Thymus (tissue), 11 donors: ENCODE measurements around the gene HEPACAM. TPM values are rescaled to one million over a fixed set of nuclear protein-coding genes. Genes with fewer than 3 reads are reported as not detected.

Source experiments
- DNase-seq, 9 donors: peaks; one replicate each; pipeline ENCODE4 v3.0.0-alpha.2; 2013; ENCODE audit warnings: low spot score in 9 of 9, low read depth in 6 of 9, missing footprints in 1 of 9
- H3K27ac ChIP-seq, 2 donors: one replicate each; pipeline ENCODE4 v1.5.1; 2013; ENCODE audit warnings: control low read depth in 1 of 2, low read depth in 1 of 2, low read length in 1 of 2, mild to moderate bottlenecking in 1 of 2, moderate library complexity in 1 of 2
- H3K27me3 ChIP-seq, 2 donors: one replicate each; pipeline ENCODE4 v1.5.1; 2013; ENCODE audit warnings: low read length in 1 of 2; ENCODE audit not compliant: control insufficient read depth in 2 of 2, insufficient read depth in 1 of 2
- H3K36me3 ChIP-seq, 2 donors: one replicate each; pipeline ENCODE4 v1.5.1; 2013; ENCODE audit warnings: low read length in 1 of 2, mild to moderate bottlenecking in 1 of 2, moderate library complexity in 1 of 2; ENCODE audit not compliant: control insufficient read depth in 2 of 2, insufficient read depth in 2 of 2
- H3K4me1 ChIP-seq, 2 donors: one replicate each; pipeline ENCODE4 v1.5.1; 2013; ENCODE audit warnings: low read length in 2 of 2; ENCODE audit not compliant: control insufficient read depth in 2 of 2, insufficient read depth in 2 of 2
- H3K4me3 ChIP-seq, 2 donors: one replicate each; pipeline ENCODE4 v1.5.1; 2013; ENCODE audit warnings: low read length in 2 of 2, control low read depth in 1 of 2, mild to moderate bottlenecking in 1 of 2
- H3K9me3 ChIP-seq, 2 donors: one replicate each; pipeline ENCODE4 v1.5.1; 2013; ENCODE audit warnings: low read length in 1 of 2, mild to moderate bottlenecking in 1 of 2; ENCODE audit not compliant: control insufficient read depth in 2 of 2, insufficient read depth in 1 of 2
- WGBS: extraction: QIAGEN DNeasy Blood & Tissue Kit; methylation state at CpG from one replicate; pipeline ENCODE4 v1.1.7; 2013; 5-methylcytosine and 5-hydroxymethylcytosine counted together
- polyA plus RNA-seq: library from polyadenylated mRNA; stranded (reverse); fragments of 200-250 nt; gene quantifications from one replicate; pipeline ENCODE4 v1.2.3, GENCODE V29; 2013
- total RNA-seq: library from RNA; stranded (reverse); fragments of 120-200 nt; gene quantifications from one replicate; pipeline ENCODE4 v1.2.4, GENCODE V29; 2013
- donor health status: healthy.

Gene HEPACAM
- total and polyA plus RNA-seq, 2 donors = under 0.01 to 0.14 TPM

- 94% methylated on average over 5 of the region's 5 CpGs for WGBS
- H3K9me3 ChIP-seq = no peaks in the 10 kb centered on the region
- no peak for DNase-seq
- no peaks in the 10 kb centered on the region for H3K4me1 ChIP-seq
- no peaks in the 10 kb centered on the region for H3K36me3 ChIP-seq
- no peak overlapping the region for H3K27ac ChIP-seq
- H3K27me3 ChIP-seq = peaks cover 0 to 5% of the 10 kb centered on the region in 2 donors
- no peak overlapping the region for H3K4me3 ChIP-seq
Measured at GRCh38 chr11:124884869-124885479, 50.9 kb downstream of the HEPACAM start.

GRCh38 chr11:124884340-124884739, 51.5 kb downstream of the HEPACAM start:
- no peak overlapping the region for H3K4me3 ChIP-seq
- H3K4me1 ChIP-seq = no peaks in the 10 kb centered on the region
- no peaks in the 10 kb centered on the region for H3K36me3 ChIP-seq
- H3K9me3 ChIP-seq = no peaks in the 10 kb centered on the region
- peaks cover 0 to 5% of the 10 kb centered on the region in 2 donors for H3K27me3 ChIP-seq
- no peak overlapping the region for H3K27ac ChIP-seq
- DNase-seq = no peak
- 88% methylated on average over 1 of the region's 1 CpG for WGBS

GRCh38 chr11:124882339-124883071, 53.3 kb downstream of the HEPACAM start:
- Histone ChIP-seq H3K27me3 (peaks cover 1 to 18% of the 10 kb centered on the region in 2 donors), H3K36me3 (no peaks in the 10 kb centered on the region), H3K9me3 (no peaks in the 10 kb centered on the region), H3K4me3 (no peak overlapping the region), H3K4me1 (peaks cover 0 to 1% of the 10 kb centered on the region in 2 donors), H3K27ac (no peak overlapping the region)
- WGBS = 71% methylated on average over 11 of the region's 11 CpGs
- DNase-seq = no peak

GRCh38 chr11:124880958-124881357, 54.9 kb downstream of the HEPACAM start:
- H3K9me3 ChIP-seq = no peaks in the 10 kb centered on the region
- H3K4me3 ChIP-seq = no peak overlapping the region
- no peak overlapping the region for H3K27ac ChIP-seq
- no peaks in the 10 kb centered on the region for H3K36me3 ChIP-seq
- no peak for DNase-seq
- 97% methylated on average over 3 of the region's 3 CpGs for WGBS
- H3K27me3 ChIP-seq = peaks cover 8 to 29% of the 10 kb centered on the region in 2 donors
- peaks cover 5 to 15% of the 10 kb centered on the region in 2 donors for H3K4me1 ChIP-seq

- no peak overlapping the region for H3K27ac ChIP-seq
- H3K9me3 ChIP-seq = peaks cover 0 to 1% of the 10 kb centered on the region in 2 donors
- H3K27me3 ChIP-seq = peaks cover 14 to 36% of the 10 kb centered on the region in 2 donors
- DNase-seq = peak in 1 of 9 donors; percentile 27
- H3K4me1 ChIP-seq = peaks cover 7 to 18% of the 10 kb centered on the region in 2 donors
- no peak overlapping the region for H3K4me3 ChIP-seq
- 31% methylated on average over 10 of the region's 10 CpGs for WGBS
- no peaks in the 10 kb centered on the region for H3K36me3 ChIP-seq
Measured at GRCh38 chr11:124880290-124880611, 55.6 kb downstream of the HEPACAM start.

GRCh38 chr11:124879493-124880289, 56.2 kb downstream of the HEPACAM start:
- Histone ChIP-seq H3K27me3 (peaks cover 19 to 40% of the 10 kb centered on the region in 2 donors), H3K36me3 (no peaks in the 10 kb centered on the region), H3K4me3 (no peak overlapping the region), H3K9me3 (peaks cover 0 to 1% of the 10 kb centered on the region in 2 donors), H3K27ac (no peak overlapping the region), H3K4me1 (peaks cover 7 to 18% of the 10 kb centered on the region in 2 donors)
- DNase-seq = no peak
- 78% methylated on average over 16 of the region's 16 CpGs for WGBS

- DNase-seq = no peak
- Histone ChIP-seq H3K27me3 (peaks cover 23 to 48% of the 10 kb centered on the region in 2 donors), H3K27ac (no peak overlapping the region), H3K36me3 (no peaks in the 10 kb centered on the region), H3K4me3 (no peak overlapping the region), H3K9me3 (peaks cover 0 to 1% of the 10 kb centered on the region in 2 donors), H3K4me1 (peaks cover 7 to 18% of the 10 kb centered on the region in 2 donors)
- WGBS = 98% methylated on average over 11 of the region's 11 CpGs
Measured at GRCh38 chr11:124878759-124879492, 56.9 kb downstream of the HEPACAM start.

- H3K9me3 ChIP-seq = peaks cover 0 to 1% of the 10 kb centered on the region in 2 donors
- H3K36me3 ChIP-seq = no peaks in the 10 kb centered on the region
- peaks cover 25 to 56% of the 10 kb centered on the region in 2 donors for H3K27me3 ChIP-seq
- no peak overlapping the region for H3K4me3 ChIP-seq
- 85% methylated on average over 17 of the region's 17 CpGs for WGBS
- peaks cover 7 to 18% of the 10 kb centered on the region in 2 donors for H3K4me1 ChIP-seq
- no peak overlapping the region for H3K27ac ChIP-seq
- DNase-seq = no peak
Measured at GRCh38 chr11:124877910-124878758, 57.7 kb downstream of the HEPACAM start.
